DND-41 (cell line): Measurements from ENCODE around the gene RBM23.

Source experiments
- CTCF ChIP-seq: IDR thresholded peaks from 2 replicates; pipeline ENCODE4 v1.5.1; 2012; ENCODE audit warnings: borderline replicate concordance, low read length, moderate library complexity, mild to moderate bottlenecking; ENCODE audit not compliant: poor library complexity, severe bottlenecking; ENCODE audit errors: extremely low read depth
- EZH2 ChIP-seq: IDR thresholded peaks from 3 replicates; pipeline ENCODE4 v1.6.1; 2012; ENCODE audit warnings: borderline replicate concordance, low read depth, mild to moderate bottlenecking, moderate library complexity, low read length, inconsistent platforms; ENCODE audit not compliant: severe bottlenecking

- TF ChIP-seq EZH2: no peak
- TF ChIP-seq CTCF: no peak
Observed at GRCh38 chr14:22910916-22911315, 8.0 kb downstream of the RBM23 start.
